Kidney tubule cell (primary cell): ENCODE data around the gene SAMD11.

ENCODE experiments used
- DNase-seq: peaks from one replicate; pipeline ENCODE4 v3.0.0-alpha.2; 2018; ENCODE audit warnings: low spot score

The SAMD11 gene

GRCh38 chr1:904310-904950 lies 19.3 kb upstream of the SAMD11 start:
- DNase-seq = peak; percentile 84

GRCh38 chr1:905071-905749 lies 18.5 kb upstream of the SAMD11 start:
- no peak for DNase-seq

GRCh38 chr1:905811-906599 lies 17.7 kb upstream of the SAMD11 start:
- no peak for DNase-seq

GRCh38 chr1:906600-907420 lies 16.9 kb upstream of the SAMD11 start:
- peak; percentile 88 for DNase-seq

GRCh38 chr1:907611-908451 lies 15.9 kb upstream of the SAMD11 start:
- DNase-seq = no peak

- DNase-seq = no peak
Measured at GRCh38 chr1:908661-909060, 15.1 kb upstream of the SAMD11 start.

GRCh38 chr1:909861-910310 lies 13.8 kb upstream of the SAMD11 start:
- no peak for DNase-seq

- DNase-seq = peak; percentile 44
Measured at GRCh38 chr1:910311-910880, 13.3 kb upstream of the SAMD11 start.

- peak; percentile 77 for DNase-seq
Measured at GRCh38 chr1:910881-911721, 12.6 kb upstream of the SAMD11 start.

GRCh38 chr1:911875-912739 lies 11.6 kb upstream of the SAMD11 start:
- peak; percentile 61 for DNase-seq

- peak; percentile 85 for DNase-seq
Measured at GRCh38 chr1:912740-913301, 10.9 kb upstream of the SAMD11 start.

- no peak for DNase-seq
Measured at GRCh38 chr1:913491-914130, 10.1 kb upstream of the SAMD11 start.

- DNase-seq = no peak
Measured at GRCh38 chr1:914131-914890, 9.4 kb upstream of the SAMD11 start.

GRCh38 chr1:914891-915280 lies 8.8 kb upstream of the SAMD11 start:
- DNase-seq = no peak

- DNase-seq = no peak
Measured at GRCh38 chr1:915295-916172, 8.2 kb upstream of the SAMD11 start.
